Measurements from ENCODE around the gene VAX1. TPM values are rescaled to one million over a fixed set of nuclear protein-coding genes. Genes with fewer than 3 reads are reported as not detected.
"Not testable (repeated sequence)": the region's sequence is repeated elsewhere in the genome, so short reads cannot be mapped to it uniquely, and the experiment has no call there.

VAX1 gene
- not detected in 2 replicates for total RNA-seq

DNA sequence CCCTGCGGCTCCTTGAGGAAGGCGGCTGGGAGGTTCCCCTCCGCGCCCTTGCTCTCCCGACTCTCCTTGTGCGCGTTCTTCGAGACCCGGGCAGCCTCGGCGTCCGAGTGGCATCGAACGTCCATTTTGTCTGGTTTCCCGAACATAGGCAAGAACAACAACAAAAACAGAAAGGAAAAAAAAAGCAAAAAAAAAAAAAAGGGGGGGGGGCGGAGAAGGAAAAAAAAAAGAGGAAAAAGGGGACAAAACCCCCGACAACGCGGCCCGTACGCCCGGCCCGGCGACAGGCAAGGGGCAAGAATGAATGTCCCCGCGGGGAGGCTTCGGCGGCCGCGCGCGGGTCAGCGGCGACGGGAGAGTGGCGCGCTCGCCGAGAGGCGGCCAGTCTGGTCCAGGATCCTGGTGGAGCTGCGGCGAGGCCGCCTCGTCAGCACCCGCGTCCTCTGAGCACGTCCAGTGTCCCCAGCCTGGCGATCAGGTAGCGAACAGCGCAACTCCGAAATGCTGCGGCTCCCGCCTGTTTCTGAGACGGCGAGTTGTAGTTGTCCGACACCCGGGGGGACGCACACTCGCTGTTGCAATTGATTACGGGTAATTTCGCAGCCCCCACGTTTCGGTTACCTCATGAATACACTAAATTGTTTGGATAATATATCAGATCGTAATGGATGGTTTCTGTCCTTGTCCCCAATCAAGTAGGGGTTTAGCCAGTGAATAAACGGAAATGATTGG lies at the start of gene VAX1:
TSS of gene VAX1 (minus strand) at position 360 of the 732 bp plus-strand sequence. CDS start at position 146, 214 bp downstream.
- peak within 1 kb of the TSS; percentile 72 for H3K27ac Mint-ChIP-seq
- H3K9me3 Mint-ChIP-seq, result no peaks in the 10 kb centered on the region
- DNase-seq, result no peak
- H3K4me1 Mint-ChIP-seq, result peaks cover 7% of the 10 kb centered on the region
- intact Hi-C loops (cut with micrococcal nuclease), result loop anchor here (10.0 kb wide), 1 partner anchor 863 kb away; the partner anchor contains the start of gene GFRA1
- H3K27me3 Mint-ChIP-seq, result peaks cover 71% of the 10 kb centered on the region
- H3K4me3 Mint-ChIP-seq, result no peak within 1 kb of the TSS
- peaks cover 8% of the 10 kb centered on the region for H3K36me3 Mint-ChIP-seq (ENCODE audit: low read depth)

DNA sequence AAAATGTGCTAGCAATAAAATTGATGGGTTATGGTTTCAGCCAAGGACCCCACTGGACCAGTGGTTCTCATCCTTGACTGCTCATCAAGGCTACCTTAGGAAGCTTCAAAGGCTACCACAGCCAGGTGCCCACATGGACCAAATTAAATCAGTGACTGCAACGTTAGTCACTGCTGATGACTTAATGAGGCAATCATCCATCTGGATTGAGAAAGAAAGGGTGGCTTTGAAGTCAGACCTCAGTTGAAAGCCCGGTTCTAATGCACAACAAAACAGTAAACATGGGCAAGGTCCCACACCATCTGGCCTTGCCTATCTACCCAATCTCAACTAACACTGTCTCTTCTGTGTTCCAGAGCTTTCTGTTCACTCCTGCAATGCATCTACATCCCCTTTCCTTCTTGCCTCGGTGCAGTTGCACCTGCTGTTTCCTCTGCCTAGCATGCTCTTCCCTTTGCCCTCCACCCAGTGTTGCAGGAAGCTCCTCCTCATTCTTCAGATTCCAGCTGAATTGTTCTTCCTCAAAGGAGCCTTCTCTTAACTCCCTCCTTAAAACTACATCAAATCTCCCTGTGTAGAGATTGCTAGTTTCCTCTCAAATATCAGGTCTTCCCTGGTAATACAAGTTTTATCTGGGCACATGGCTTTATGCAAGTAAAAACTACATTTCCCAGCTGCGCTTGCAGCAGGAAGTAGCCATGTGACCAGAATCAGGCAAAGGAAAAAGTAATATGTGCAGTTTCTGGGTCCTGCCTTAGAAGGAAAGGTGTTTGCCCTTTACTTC lies 49.0 kb upstream of the VAX1 start:
- H3K9me3 Mint-ChIP-seq, result no peaks in the 10 kb centered on the region
- DNase-seq, result no peak
- no peak overlapping the region for H3K27ac Mint-ChIP-seq
- no peaks in the 10 kb centered on the region for H3K4me1 Mint-ChIP-seq
- intact Hi-C loops (cut with micrococcal nuclease), result no loop called here
- H3K4me3 Mint-ChIP-seq, result no peak overlapping the region
- no peaks in the 10 kb centered on the region for H3K36me3 Mint-ChIP-seq (ENCODE audit: low read depth)
- H3K27me3 Mint-ChIP-seq, result no peaks in the 10 kb centered on the region

DNA sequence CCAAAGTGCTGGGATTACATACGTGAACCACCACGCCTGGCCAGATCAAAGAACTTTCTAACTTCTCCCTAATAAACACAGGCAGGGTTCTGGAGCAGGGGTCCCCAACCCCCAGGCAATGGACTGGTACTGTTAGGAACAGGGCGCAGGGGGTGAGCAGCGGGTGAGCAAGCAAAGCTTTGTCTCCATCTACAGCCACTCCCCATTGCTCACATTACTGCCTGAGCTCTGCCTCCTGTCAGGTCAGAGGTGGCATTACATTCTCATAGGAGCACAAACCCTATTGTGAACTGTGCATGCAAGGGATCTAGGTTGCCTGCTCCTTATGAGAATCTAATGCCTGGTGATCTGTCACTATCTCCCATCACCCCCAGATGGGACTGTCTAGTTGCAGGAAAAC lies 47.7 kb upstream of the VAX1 start:
- H3K9me3 Mint-ChIP-seq; H3K27ac Mint-ChIP-seq; DNase-seq; H3K4me3 Mint-ChIP-seq; H3K27me3 Mint-ChIP-seq; H3K4me1 Mint-ChIP-seq; H3K36me3 Mint-ChIP-seq (ENCODE audit: low read depth); intact Hi-C loops (cut with micrococcal nuclease): not testable (repeated sequence)

GRCh38 chr10:117184821-117185220 lies 46.8 kb upstream of the VAX1 start:
- H3K4me3 Mint-ChIP-seq, result no peak overlapping the region
- no peaks in the 10 kb centered on the region for H3K4me1 Mint-ChIP-seq
- DNase-seq, result no peak
- intact Hi-C loops (cut with micrococcal nuclease), result no loop called here
- no peaks in the 10 kb centered on the region for H3K36me3 Mint-ChIP-seq (ENCODE audit: low read depth)
- peaks cover 9% of the 10 kb centered on the region for H3K27me3 Mint-ChIP-seq
- H3K27ac Mint-ChIP-seq, result no peak overlapping the region
- no peaks in the 10 kb centered on the region for H3K9me3 Mint-ChIP-seq

GRCh38 chr10:117184296-117184695 lies 46.2 kb upstream of the VAX1 start:
- H3K4me3 Mint-ChIP-seq, result no peak overlapping the region
- DNase-seq, result no peak
- H3K27ac Mint-ChIP-seq, result no peak overlapping the region
- H3K4me1 Mint-ChIP-seq, result no peaks in the 10 kb centered on the region
- H3K36me3 Mint-ChIP-seq (ENCODE audit: low read depth), result no peaks in the 10 kb centered on the region
- intact Hi-C loops (cut with micrococcal nuclease), result no loop called here
- H3K9me3 Mint-ChIP-seq, result no peaks in the 10 kb centered on the region
- H3K27me3 Mint-ChIP-seq, result peaks cover 9% of the 10 kb centered on the region

GRCh38 chr10:117178190-117178589 lies 40.1 kb upstream of the VAX1 start:
- Mint-ChIP-seq H3K4me1 (peaks cover 18% of the 10 kb centered on the region), H3K9me3 (no peaks in the 10 kb centered on the region), H3K36me3 (ENCODE audit: low read depth) (no peaks in the 10 kb centered on the region), H3K27me3 (peaks cover 15% of the 10 kb centered on the region), H3K4me3 (no peak overlapping the region), H3K27ac (no peak overlapping the region)
- DNase-seq, result no peak
- intact Hi-C loops (cut with micrococcal nuclease), result loop anchor here (10.0 kb wide), 1 partner anchor 173 kb away; the partner anchor contains the start of gene SHTN1

GRCh38 chr10:117175901-117176534 lies 37.9 kb upstream of the VAX1 start:
- DNase-seq, result peak; percentile 90
- Mint-ChIP-seq H3K27me3 (peaks cover 31% of the 10 kb centered on the region), H3K9me3 (no peaks in the 10 kb centered on the region), H3K4me1 (peaks cover 18% of the 10 kb centered on the region), H3K36me3 (ENCODE audit: low read depth) (no peaks in the 10 kb centered on the region), H3K4me3 (peak overlapping the region; percentile 84), H3K27ac (peak overlapping the region; percentile 38)
- intact Hi-C loops (cut with micrococcal nuclease), result loop anchor here (1.0 to 10.0 kb wide), 4 partner anchors 171 to 494 kb away; partner anchors contain the start of gene SHTN1

- Mint-ChIP-seq H3K36me3 (ENCODE audit: low read depth) (no peaks in the 10 kb centered on the region), H3K4me1 (peaks cover 18% of the 10 kb centered on the region), H3K27me3 (peaks cover 31% of the 10 kb centered on the region), H3K27ac (no peak overlapping the region), H3K9me3 (no peaks in the 10 kb centered on the region), H3K4me3 (peak overlapping the region; percentile 84)
- intact Hi-C loops (cut with micrococcal nuclease), result loop anchor here (1.0 to 10.0 kb wide), 2 partner anchors 171 to 378 kb away; partner anchors contain the start of gene SHTN1
- DNase-seq, result peak; percentile 67
Measured at GRCh38 chr10:117175215-117175900, 37.3 kb upstream of the VAX1 start.

DNA sequence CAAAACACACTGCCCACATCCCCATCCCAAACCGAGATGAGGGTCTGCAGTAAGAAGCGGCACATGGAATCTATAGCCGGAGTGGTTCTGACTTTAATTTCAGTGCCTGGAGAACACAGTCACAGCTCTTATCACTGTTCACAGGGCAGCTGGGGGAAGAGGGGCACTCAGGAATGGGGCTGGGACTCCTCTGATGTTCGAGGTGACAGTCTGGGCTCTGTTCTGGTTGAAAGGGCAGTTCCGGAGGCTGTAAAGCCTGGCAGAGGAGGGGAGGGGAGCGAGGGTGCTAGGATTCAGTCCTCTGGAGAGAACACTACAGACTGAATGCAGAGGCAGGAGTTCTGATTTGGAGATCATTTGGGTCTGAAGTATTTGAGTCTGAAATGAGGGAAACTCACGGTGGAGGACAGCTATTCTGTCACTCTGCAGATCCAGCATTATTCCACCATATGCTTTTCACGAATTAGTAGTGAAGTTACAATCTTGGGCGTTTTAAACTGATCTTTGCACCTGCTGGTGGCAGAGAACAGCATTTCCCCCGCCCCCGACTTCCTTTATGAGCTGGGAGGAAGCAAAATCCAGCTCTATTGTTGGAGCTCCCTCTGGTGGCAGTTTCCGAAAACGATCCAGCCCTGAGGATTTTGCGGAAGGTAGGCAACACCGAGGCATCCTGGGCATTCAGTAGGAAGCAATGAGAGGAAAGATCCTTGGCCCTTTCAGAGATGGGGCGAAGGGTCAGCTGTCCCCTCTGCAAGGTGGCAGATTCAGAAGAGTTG lies 36.6 kb upstream of the VAX1 start:
- DNase-seq, result peak; percentile 94
- Mint-ChIP-seq H3K36me3 (ENCODE audit: low read depth) (no peaks in the 10 kb centered on the region), H3K4me3 (peak overlapping the region; percentile 84), H3K27ac (no peak overlapping the region), H3K4me1 (peaks cover 18% of the 10 kb centered on the region), H3K27me3 (peaks cover 34% of the 10 kb centered on the region), H3K9me3 (no peaks in the 10 kb centered on the region)
- intact Hi-C loops (cut with micrococcal nuclease), result loop anchor here (1.0 to 10.0 kb wide), 2 partner anchors 170 to 377 kb away; partner anchors contain the start of gene SHTN1

- no peak overlapping the region for H3K27ac Mint-ChIP-seq
- no peaks in the 10 kb centered on the region for H3K9me3 Mint-ChIP-seq
- H3K4me1 Mint-ChIP-seq, result peaks cover 15% of the 10 kb centered on the region
- no peak overlapping the region for H3K4me3 Mint-ChIP-seq
- no peak for DNase-seq
- H3K36me3 Mint-ChIP-seq (ENCODE audit: low read depth), result no peaks in the 10 kb centered on the region
- intact Hi-C loops (cut with micrococcal nuclease), result loop anchor here (10.0 kb wide), 1 partner anchor 165 kb away; the partner anchor contains the start of gene SHTN1
- H3K27me3 Mint-ChIP-seq, result peaks cover 70% of the 10 kb centered on the region
Measured at GRCh38 chr10:117170244-117170643, 32.2 kb upstream of the VAX1 start.

DNA sequence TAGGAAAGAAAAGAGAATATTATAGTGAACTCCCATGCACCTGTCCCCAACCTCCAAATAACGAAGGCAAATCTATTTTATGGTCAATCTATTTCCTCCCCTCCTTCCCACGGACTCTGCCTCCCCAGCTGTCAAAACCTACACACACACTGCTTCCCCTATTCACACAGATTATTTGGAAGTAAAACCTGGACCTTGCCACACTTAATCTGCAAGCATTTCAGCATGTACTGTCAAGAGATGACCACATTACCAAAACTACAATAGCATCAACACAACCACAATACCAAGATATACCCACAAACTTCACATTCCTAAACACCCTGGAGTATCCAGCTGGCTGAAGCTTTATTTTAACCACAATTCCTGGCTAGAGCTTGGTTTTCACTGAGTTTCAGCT lies 31.4 kb upstream of the VAX1 start:
- H3K27ac Mint-ChIP-seq, result no peak overlapping the region
- H3K4me3 Mint-ChIP-seq, result no peak overlapping the region

DNA sequence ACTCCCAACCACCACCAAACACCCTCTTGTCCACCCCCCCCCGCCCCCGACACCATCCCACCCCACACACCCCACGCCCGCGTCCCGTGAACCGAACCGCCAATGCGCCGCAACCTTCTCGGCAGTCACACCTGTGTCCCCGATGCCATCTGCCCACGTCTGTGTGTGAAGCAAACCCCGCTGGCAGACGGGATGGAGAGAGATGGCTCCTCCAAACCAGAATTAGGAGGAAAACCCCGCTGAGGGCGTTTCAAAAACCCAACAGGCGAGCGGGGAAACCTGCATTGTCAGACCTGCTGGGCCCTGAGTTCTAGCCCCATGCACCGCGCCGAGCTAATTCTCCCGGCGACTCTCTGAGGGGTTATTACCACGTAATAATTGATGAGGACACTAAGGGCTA lies 30.7 kb upstream of the VAX1 start:
- intact Hi-C loops (cut with micrococcal nuclease), result loop anchor here (5.0 to 10.0 kb wide), 3 partner anchors 364 to 894 kb away; partner anchors contain the start of gene GFRA1
- Mint-ChIP-seq H3K4me3 (no peak overlapping the region), H3K9me3 (no peaks in the 10 kb centered on the region), H3K4me1 (peaks cover 8% of the 10 kb centered on the region), H3K27ac (no peak overlapping the region), H3K36me3 (ENCODE audit: low read depth) (peaks cover 3% of the 10 kb centered on the region), H3K27me3 (peaks cover 80% of the 10 kb centered on the region)
- no peak for DNase-seq

More for the DNA sequence above, 31.4 kb upstream of the VAX1 start:
- no peak for DNase-seq
- peaks cover 3% of the 10 kb centered on the region for H3K36me3 Mint-ChIP-seq (ENCODE audit: low read depth)
- H3K27me3 Mint-ChIP-seq, result peaks cover 76% of the 10 kb centered on the region
- peaks cover 9% of the 10 kb centered on the region for H3K4me1 Mint-ChIP-seq
- no peaks in the 10 kb centered on the region for H3K9me3 Mint-ChIP-seq
- intact Hi-C loops (cut with micrococcal nuclease), result loop anchor here (5.0 to 10.0 kb wide), 3 partner anchors 363 to 895 kb away; partner anchors contain the start of gene GFRA1

All from activated CD4-positive, alpha-beta T cell treated with anti-CD3 and anti-CD28 coated beads, Interleukin-2, amount 10 ng/mL, durations not matched to agents 24 days and 14 days (primary cell).